Endothelial cell of umbilical vein (primary cell): ENCODE results near the gene STRBP. TPM values are rescaled to one million over a fixed set of nuclear protein-coding genes. Genes with fewer than 3 reads are reported as not detected.

Source experiments
- BruUV-seq: library from RNA; stranded (reverse); fragments of 400-500 nt; replicated peaks from 2 replicates; lab custom pipeline; 2021; lab: Mats Ljungman, UMichigan
- CTCF ChIA-PET: fragments of 300-600, 350-600 bp; sonication (Branson Sonifier 250); formaldehyde crosslinking; loops from one replicate; lab custom pipeline; 2021; ENCODE audit warnings: antibody characterized with exemption, inconsistent platforms; lab: Charles Lee
- POLR2A ChIA-PET: fragments of 300-600, 350-600 bp; sonication (Branson Sonifier 250); formaldehyde crosslinking; loops from one replicate; lab custom pipeline; 2021; ENCODE audit warnings: antibody characterized with exemption, inconsistent platforms; lab: Charles Lee
- DNase-seq: peaks from one replicate; pipeline ENCODE4 v3.0.0-alpha.2; 2011; ENCODE audit warnings: low read depth, low spot score
- FAIRE-seq: peaks from 2 replicates; lab custom pipeline; 2011; peaks lifted over from hg19 to GRCh38; lab: Jason Lieb, UNC
- H2AFZ ChIP-seq: 2 replicates; pipeline ENCODE4 v1.6.0; 2012; ENCODE audit warnings: low read depth, low read length, control low read depth, inconsistent platforms
- H3K27ac ChIP-seq: 2 replicates; pipeline ENCODE4 v1.5.1; 2011; ENCODE audit warnings: low read depth, mild to moderate bottlenecking, control low read depth, low read length, moderate library complexity; ENCODE audit not compliant: insufficient read depth
- H3K27me3 ChIP-seq, 2 experiments: 2 replicates each; pipeline versions ENCODE4 v1.6.0 to v1.6.1; 2011; ENCODE audit warnings: low read length in 2 of 2, mixed read lengths in 1 of 2; ENCODE audit not compliant: control insufficient read depth in 2 of 2, insufficient read depth in 2 of 2
- H3K36me3 ChIP-seq, 2 experiments: 2 replicates in 1 of 2; 3 replicates in 1 of 2; pipeline ENCODE4 v1.5.1; 2011; ENCODE audit warnings: low read length in 2 of 2, mild to moderate bottlenecking in 1 of 2, moderate library complexity in 1 of 2; ENCODE audit not compliant: control insufficient read depth in 2 of 2, insufficient read depth in 2 of 2; ENCODE audit errors: extremely low read depth in 1 of 2
- H3K4me1 ChIP-seq: 3 replicates; pipeline ENCODE4 v1.5.1; 2011; ENCODE audit warnings: mild to moderate bottlenecking, low read length; ENCODE audit not compliant: control insufficient read depth, insufficient read depth; ENCODE audit errors: extremely low read depth
- H3K4me2 ChIP-seq: 2 replicates; pipeline ENCODE4 v1.6.1; 2011; ENCODE audit warnings: low read length, control low read depth, mixed read lengths; ENCODE audit not compliant: insufficient read depth
- H3K4me3 ChIP-seq, 3 experiments: fragments of 200-600 bp in 1 of 3; sonication (generic), shearing (Covaris generic) in 1 of 3; replicated peaks in 1 of 3; 2 replicates each; pipeline ENCODE4 v1.5.1; 2011 to 2016; ENCODE audit warnings: control low read depth in 3 of 3, low read length in 3 of 3, mild to moderate bottlenecking in 2 of 3, inconsistent platforms in 1 of 3, low read depth in 1 of 3, moderate library complexity in 1 of 3; ENCODE audit not compliant: insufficient read depth in 1 of 3
- H3K79me2 ChIP-seq: 2 replicates; pipeline ENCODE4 v1.6.0; 2012; ENCODE audit warnings: low read length, inconsistent platforms; ENCODE audit not compliant: control insufficient read depth, insufficient read depth
- H3K9ac ChIP-seq: replicated peaks from 2 replicates; pipeline ENCODE3; 2011; ENCODE audit warnings: low read length, control low read depth; ENCODE audit not compliant: insufficient read depth; ENCODE audit errors: extremely low read depth
- H3K9me1 ChIP-seq: replicated peaks from 3 replicates; pipeline ENCODE4 v1.6.0; 2011; ENCODE audit warnings: mild to moderate bottlenecking, low read length; ENCODE audit not compliant: control insufficient read depth, insufficient read depth; ENCODE audit errors: extremely low read depth
- H3K9me3 ChIP-seq: replicated peaks from 2 replicates; pipeline ENCODE4 v1.5.1; 2012; ENCODE audit warnings: low read length, inconsistent platforms; ENCODE audit not compliant: control insufficient read depth, insufficient read depth
- H4K20me1 ChIP-seq: replicated peaks from 2 replicates; pipeline ENCODE3; 2011; ENCODE audit warnings: mild to moderate bottlenecking, low read length; ENCODE audit not compliant: control insufficient read depth, insufficient read depth; ENCODE audit errors: extremely low read depth
- EZH2 ChIP-seq: IDR thresholded peaks from 2 replicates; pipeline ENCODE4 v1.6.1; 2012; ENCODE audit warnings: borderline replicate concordance, low read depth, mild to moderate bottlenecking, moderate library complexity, low read length, inconsistent platforms; ENCODE audit not compliant: severe bottlenecking
- FOS ChIP-seq: IDR thresholded peaks from 2 replicates; pipeline ENCODE4 v1.6.1; 2011; ENCODE audit warnings: mild to moderate bottlenecking, low read length, moderate library complexity, borderline replicate concordance; ENCODE audit not compliant: insufficient read depth
- GATA2 ChIP-seq: IDR thresholded peaks from 2 replicates; pipeline ENCODE4 v1.7.0; 2011; ENCODE audit warnings: low read depth, mild to moderate bottlenecking, moderate library complexity, mixed read lengths, low read length; ENCODE audit not compliant: insufficient read length, insufficient read depth
- JUN ChIP-seq: IDR thresholded peaks from 2 replicates; pipeline ENCODE4 v1.6.1; 2011; ENCODE audit warnings: borderline replicate concordance, low read depth; ENCODE audit not compliant: insufficient read length, insufficient read depth
- MAX ChIP-seq: IDR thresholded peaks from 2 replicates; pipeline ENCODE4 v1.6.1; 2011; ENCODE audit not compliant: insufficient read depth, insufficient read length
- MYC ChIP-seq: IDR thresholded peaks from one replicate; pipeline ENCODE4 v1.6.1; 2011; ENCODE audit warnings: mild to moderate bottlenecking, low read depth, low read length
- POLR2A ChIP-seq: IDR thresholded peaks from 2 replicates; pipeline ENCODE4 v1.6.1; 2012; ENCODE audit warnings: low read depth, mild to moderate bottlenecking, control low read depth, low read length
- POLR2AphosphoS5 ChIP-seq: IDR thresholded peaks from 2 replicates; pipeline ENCODE4 v1.6.1; 2012; ENCODE audit warnings: low read depth, mild to moderate bottlenecking, control low read depth, low read length, moderate library complexity; ENCODE audit not compliant: insufficient read depth
- dilution Hi-C: fragments of 300-500 bp; cut with MboI; formaldehyde crosslinking; loops from one replicate; pipeline ENCODE4 v1.15.0; 2019; ENCODE audit warnings: low sequenced_read_pairs; ENCODE audit not compliant: extremely low pct_ligation_motif_present
- intact Hi-C: fragments of 100-400 bp; cut with micrococcal nuclease; formaldehyde crosslinking; loops from one replicate; pipeline ENCODE4 v1.10.0; 2022
- polyA plus RNA-seq, 4 experiments: library from polyadenylated mRNA; depleted of rRNA in 3 of 4; stranded (reverse) in 3 of 4; unstranded in 1 of 4; fragments of >200 nt; gene quantifications; 2 replicates each; pipeline versions ENCODE4 v1.2.1 to v1.2.3, GENCODE V29; 2011 to 2012; ENCODE audit warnings: missing spikeins in 1 of 4
- total RNA-seq: library from RNA; stranded (reverse); gene quantifications from 2 replicates; pipeline ENCODE4 v1.2.3, GENCODE V29; 2021
- TF ChIP-seq, protein P1 (sequence below), 2 donors: IDR thresholded peaks; 1 replicate in 1 of 2; 2 replicates in 1 of 2; pipeline ENCODE4 v1.5.1; 2011; ENCODE audit warnings: low read length in 2 of 2, mild to moderate bottlenecking in 2 of 2, moderate library complexity in 2 of 2, control low read depth in 1 of 2, inconsistent platforms in 1 of 2, low read depth in 1 of 2; ENCODE audit not compliant: insufficient read depth in 1 of 2; ENCODE audit errors: extremely low read depth in 1 of 2

The STRBP gene
- total and polyA plus RNA-seq, 2 donors (not counting 3 experiments of a cell fraction or from before 2014, with no cell fraction given): 7.7 to 15.4 TPM

- ChIA-PET POLR2A (no interaction called here), CTCF (interaction anchor here (0.7 to 1.1 kb wide), 2 partner anchors 16 to 1160 kb away, joined by 3 read pairs; no protein-coding TSS in a partner anchor)
- H3K79me2 ChIP-seq: no peaks in the 10 kb centered on the region
- H3K36me3 ChIP-seq: no peaks in the 10 kb centered on the region
- H3K9me1 ChIP-seq: no peaks in the 10 kb centered on the region
- H3K9me3 ChIP-seq: no peaks in the 10 kb centered on the region
- no peak overlapping the region for H2AFZ ChIP-seq
- H3K27me3 ChIP-seq: no peaks in the 10 kb centered on the region
- H3K4me2 ChIP-seq: no peak overlapping the region
- TF ChIP-seq GATA2 (no peak), POLR2AphosphoS5 (no peak), POLR2A (no peak), FOS (no peak), JUN (no peak), EZH2 (no peak), MAX (no peak), MYC (no peak)
- TF ChIP-seq, protein P1, sequence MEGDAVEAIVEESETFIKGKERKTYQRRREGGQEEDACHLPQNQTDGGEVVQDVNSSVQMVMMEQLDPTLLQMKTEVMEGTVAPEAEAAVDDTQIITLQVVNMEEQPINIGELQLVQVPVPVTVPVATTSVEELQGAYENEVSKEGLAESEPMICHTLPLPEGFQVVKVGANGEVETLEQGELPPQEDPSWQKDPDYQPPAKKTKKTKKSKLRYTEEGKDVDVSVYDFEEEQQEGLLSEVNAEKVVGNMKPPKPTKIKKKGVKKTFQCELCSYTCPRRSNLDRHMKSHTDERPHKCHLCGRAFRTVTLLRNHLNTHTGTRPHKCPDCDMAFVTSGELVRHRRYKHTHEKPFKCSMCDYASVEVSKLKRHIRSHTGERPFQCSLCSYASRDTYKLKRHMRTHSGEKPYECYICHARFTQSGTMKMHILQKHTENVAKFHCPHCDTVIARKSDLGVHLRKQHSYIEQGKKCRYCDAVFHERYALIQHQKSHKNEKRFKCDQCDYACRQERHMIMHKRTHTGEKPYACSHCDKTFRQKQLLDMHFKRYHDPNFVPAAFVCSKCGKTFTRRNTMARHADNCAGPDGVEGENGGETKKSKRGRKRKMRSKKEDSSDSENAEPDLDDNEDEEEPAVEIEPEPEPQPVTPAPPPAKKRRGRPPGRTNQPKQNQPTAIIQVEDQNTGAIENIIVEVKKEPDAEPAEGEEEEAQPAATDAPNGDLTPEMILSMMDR (IDR thresholded peaks at IDR 0.05; ENCODE audit: extremely low read depth in 1 of 2, insufficient read depth in 1 of 2, low read depth in 1 of 2, low read length in 2 of 2): no peak
- no peaks in the 10 kb centered on the region for H3K4me1 ChIP-seq
- dilution Hi-C loops: no loop called here
- no TSS peak for BruUV-seq
- DNase-seq (no peak), FAIRE-seq (no peak)
- H3K9ac ChIP-seq: no peak overlapping the region
- no peaks in the 10 kb centered on the region for H4K20me1 ChIP-seq
- no peak overlapping the region for H3K27ac ChIP-seq
- intact Hi-C loops: no loop called here
- no peak overlapping the region for H3K4me3 ChIP-seq
Observed at GRCh38 chr9:123255718-123256117, 12.7 kb downstream of the STRBP start.
